ENCODE results near the gene KIAA0930. TPM values are rescaled to one million over a fixed set of nuclear protein-coding genes. Genes with fewer than 3 reads are reported as not detected.

Gene KIAA0930
- total RNA-seq, 2 experiments from 2014 or later = 13.3 to 17.8 TPM

DNA sequence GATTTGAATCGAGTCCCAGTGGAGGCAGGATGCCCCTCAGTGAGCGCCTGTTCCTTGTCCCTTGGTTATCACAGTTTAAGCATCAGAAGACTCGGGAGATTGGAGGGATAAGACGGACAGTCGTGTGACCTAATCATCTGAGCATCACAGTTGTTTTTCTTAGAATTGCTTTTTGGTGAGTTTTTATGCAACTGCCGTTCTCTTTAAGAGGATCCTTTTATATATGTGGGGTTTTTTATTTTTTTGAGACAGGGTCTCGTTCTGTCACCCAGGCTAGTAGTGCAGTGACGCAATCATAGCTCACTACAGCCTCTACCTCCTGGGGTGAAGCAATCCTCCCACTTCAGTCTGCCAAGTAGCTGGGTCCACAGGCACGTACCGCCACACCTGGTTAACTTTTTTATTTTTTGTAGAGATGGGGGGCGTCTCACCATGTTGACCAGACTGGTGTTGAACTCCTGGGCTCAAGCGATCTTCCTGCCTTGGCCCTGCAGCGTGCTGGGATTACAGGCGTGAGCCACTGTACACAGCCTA, 60.5 kb downstream of the KIAA0930 start:
- no peaks in the 10 kb centered on the region for H3K9me3 Mint-ChIP-seq
- H3K27ac Mint-ChIP-seq = no peak overlapping the region
- H3K4me1 Mint-ChIP-seq = peaks cover 63% of the 10 kb centered on the region
- no peak for DNase-seq
- POLR2A ChIA-PET = no interaction called here
- no peaks in the 10 kb centered on the region for H3K27me3 Mint-ChIP-seq
- CTCF ChIA-PET = no interaction called here
- H3K4me3 Mint-ChIP-seq = no peak overlapping the region
- H3K36me3 Mint-ChIP-seq (ENCODE audit: low read depth) = peaks cover 90% of the 10 kb centered on the region

DNA sequence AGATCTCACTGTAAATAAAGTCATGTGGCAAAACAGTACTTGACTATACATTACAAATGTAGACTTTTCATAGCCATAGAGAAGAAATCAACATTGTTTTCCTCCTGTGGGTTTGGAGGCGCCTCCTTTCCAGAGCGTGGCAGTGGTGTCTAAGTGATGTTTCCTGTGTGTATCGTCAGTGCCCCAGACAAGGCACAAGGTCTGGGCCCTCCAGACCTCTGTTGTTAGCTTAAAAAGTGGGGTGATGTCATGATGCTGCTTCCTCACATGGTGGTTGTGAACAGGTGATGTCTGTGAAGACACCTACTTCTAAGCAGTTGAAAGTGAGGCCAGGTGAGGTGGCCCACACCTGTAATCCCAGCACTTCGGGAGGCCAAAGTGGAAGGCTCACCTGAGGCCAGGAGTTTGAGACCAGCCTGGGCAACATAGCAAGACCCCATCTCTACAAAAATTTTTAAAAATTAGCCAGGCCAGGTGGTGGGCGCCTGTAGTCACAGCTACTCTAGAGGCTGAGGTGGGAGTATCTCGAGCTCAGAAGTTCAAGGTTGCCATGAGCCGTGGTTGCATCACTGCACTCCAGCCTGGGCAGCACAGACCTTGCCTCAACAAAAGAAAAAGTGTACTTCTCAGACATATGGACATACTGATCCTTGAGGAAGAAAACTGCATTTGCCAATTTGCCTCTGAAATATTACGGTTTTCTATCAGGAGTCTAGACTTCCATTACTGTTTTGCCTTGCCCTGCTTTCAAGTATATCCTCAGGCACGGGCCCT, 61.2 kb downstream of the KIAA0930 start:
- ChIA-PET CTCF (no interaction called here), POLR2A (no interaction called here)
- no peak overlapping the region for H3K4me3 Mint-ChIP-seq
- H3K9me3 Mint-ChIP-seq = no peaks in the 10 kb centered on the region
- no peaks in the 10 kb centered on the region for H3K27me3 Mint-ChIP-seq
- H3K36me3 Mint-ChIP-seq (ENCODE audit: low read depth) = peaks cover 90% of the 10 kb centered on the region
- H3K4me1 Mint-ChIP-seq = peaks cover 65% of the 10 kb centered on the region
- peak overlapping the region; percentile 82 for H3K27ac Mint-ChIP-seq
- DNase-seq = peak; percentile 41

DNA sequence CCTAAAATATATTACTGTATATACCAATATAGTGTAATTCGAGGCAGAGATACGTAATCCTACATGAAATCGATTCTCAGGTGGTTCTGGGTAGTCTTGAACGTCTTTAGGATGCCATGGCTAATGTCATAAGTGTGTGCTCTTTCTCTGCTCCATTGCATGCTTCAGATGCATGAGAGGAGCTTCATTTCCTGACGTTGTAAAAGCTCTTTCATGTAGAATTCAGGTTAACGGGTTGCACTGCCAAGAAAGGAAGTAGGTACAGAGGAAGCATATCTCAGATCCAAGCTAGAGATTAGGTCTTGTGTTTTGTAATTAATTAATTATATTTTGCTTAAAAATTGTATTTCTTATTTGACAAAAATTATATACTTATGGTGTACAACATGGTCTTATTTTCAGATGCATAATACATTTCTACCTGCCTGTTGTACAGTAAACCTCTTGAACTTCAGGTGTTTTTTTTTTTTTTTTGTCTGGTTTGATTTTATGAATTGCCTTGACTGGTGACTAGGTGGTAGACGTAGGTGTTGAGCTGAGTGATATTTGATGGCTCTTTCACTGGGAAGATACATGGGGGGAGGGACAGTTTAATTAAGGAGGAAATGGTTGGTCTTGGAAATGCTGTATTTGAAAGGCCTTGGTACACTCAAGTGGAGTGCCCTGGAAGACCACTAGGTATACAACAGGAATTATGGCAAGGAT, 67.7 kb downstream of the KIAA0930 start:
- Mint-ChIP-seq H3K9me3 (no peaks in the 10 kb centered on the region), H3K27me3 (no peaks in the 10 kb centered on the region), H3K36me3 (ENCODE audit: low read depth) (peaks cover 85% of the 10 kb centered on the region), H3K4me3 (peak overlapping the region; percentile 45), H3K4me1 (peaks cover 87% of the 10 kb centered on the region), H3K27ac (peak overlapping the region; percentile 80)
- ChIA-PET POLR2A (interaction anchor here (0.6 to 0.9 kb wide), 2 partner anchors 9 to 717 kb away, joined by 3 read pairs; partner anchors contain the start of gene NUP50), CTCF (interaction anchor here (0.6 to 1.1 kb wide), 3 partner anchors 9 to 941 kb away, joined by 3 to 5 read pairs (median 5); partner anchors contain the start of gene NUP50)
- DNase-seq = peak; percentile 57

DNA sequence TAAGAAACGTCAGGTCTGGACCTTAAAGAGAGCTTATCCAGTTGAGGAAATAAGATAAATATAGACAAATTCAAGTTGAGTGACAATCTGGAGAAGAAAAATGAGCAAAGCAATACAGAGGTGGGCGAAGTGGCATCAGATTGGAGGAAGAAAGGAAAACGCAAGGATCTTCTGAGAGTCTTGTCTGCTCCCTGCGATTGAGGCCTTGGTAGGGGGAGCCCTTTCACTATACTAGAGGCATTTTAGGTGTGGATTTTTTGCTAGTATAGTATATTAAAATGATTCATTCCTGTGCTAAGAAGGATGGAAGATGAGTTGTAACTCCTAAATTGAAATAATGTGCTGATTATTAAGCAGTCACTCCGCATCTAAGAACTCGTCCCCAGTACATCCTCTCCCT, 68.9 kb downstream of the KIAA0930 start:
- POLR2A ChIA-PET = no interaction called here
- CTCF ChIA-PET = interaction anchor here (1.0 kb wide), 1 partner anchor 22 kb away, joined by 3 read pairs; no protein-coding TSS in a partner anchor
- no peaks in the 10 kb centered on the region for H3K27me3 Mint-ChIP-seq
- H3K9me3 Mint-ChIP-seq = no peaks in the 10 kb centered on the region
- H3K4me3 Mint-ChIP-seq = peak overlapping the region; percentile 6
- peaks cover 81% of the 10 kb centered on the region for H3K36me3 Mint-ChIP-seq (ENCODE audit: low read depth)
- DNase-seq = no peak
- peaks cover 85% of the 10 kb centered on the region for H3K4me1 Mint-ChIP-seq
- peak overlapping the region; percentile 80 for H3K27ac Mint-ChIP-seq

DNA sequence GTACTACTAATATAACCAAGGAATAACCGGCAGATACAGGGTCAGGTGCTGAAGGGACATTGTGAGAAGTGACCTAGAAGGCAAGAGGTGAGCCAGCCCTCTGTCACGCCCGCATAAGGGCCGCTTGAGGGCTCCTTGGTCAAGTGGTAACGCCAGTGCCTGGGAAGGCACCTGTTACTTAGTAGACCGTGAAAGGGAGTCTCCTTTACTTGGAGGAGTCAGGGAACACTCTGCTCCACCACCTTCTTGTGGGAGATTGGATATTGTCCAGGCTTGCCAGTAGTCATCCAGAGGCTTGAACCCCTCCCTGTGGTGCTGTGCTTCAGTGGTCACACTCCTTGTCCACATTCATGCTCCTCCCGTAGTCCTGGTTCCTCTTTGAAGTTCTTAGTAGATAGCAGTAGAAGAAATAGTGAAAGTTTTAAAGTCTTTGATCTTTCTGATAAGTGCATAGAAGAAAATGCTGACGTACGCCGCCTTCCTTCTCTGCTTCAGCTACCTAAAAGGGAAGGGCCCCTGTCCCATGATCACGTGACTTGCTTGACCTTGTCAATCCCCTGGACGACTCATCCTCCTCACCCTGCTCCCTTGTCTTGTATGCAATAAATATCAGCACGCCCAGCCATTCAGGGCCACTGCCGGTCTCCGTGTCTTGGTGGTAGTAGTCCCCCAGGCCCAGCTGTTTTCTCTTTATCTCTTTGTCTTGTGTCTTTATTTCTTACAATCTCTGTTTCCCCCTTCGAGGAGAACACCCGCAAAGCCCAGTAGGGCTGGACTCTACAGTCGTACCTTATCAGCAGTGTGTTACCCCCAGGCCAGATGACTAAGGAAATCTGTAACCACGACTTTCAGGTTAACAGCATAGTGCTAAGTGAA, 70.9 kb downstream of the KIAA0930 start:
- ChIA-PET CTCF (interaction anchor here (0.6 to 1.3 kb wide), 3 partner anchors 13 to 291 kb away, joined by 4 to 7 read pairs (median 5); no protein-coding TSS in a partner anchor), POLR2A (interaction anchor here (0.6 kb wide), 1 partner anchor 1147 kb away, joined by 3 read pairs; no protein-coding TSS in a partner anchor)
- peak overlapping the region; percentile 53 for H3K4me3 Mint-ChIP-seq
- peaks cover 80% of the 10 kb centered on the region for H3K4me1 Mint-ChIP-seq
- H3K36me3 Mint-ChIP-seq (ENCODE audit: low read depth) = peaks cover 72% of the 10 kb centered on the region
- no peaks in the 10 kb centered on the region for H3K9me3 Mint-ChIP-seq
- peak; percentile 43 for DNase-seq
- H3K27me3 Mint-ChIP-seq = no peaks in the 10 kb centered on the region
- peak overlapping the region; percentile 81 for H3K27ac Mint-ChIP-seq

DNA sequence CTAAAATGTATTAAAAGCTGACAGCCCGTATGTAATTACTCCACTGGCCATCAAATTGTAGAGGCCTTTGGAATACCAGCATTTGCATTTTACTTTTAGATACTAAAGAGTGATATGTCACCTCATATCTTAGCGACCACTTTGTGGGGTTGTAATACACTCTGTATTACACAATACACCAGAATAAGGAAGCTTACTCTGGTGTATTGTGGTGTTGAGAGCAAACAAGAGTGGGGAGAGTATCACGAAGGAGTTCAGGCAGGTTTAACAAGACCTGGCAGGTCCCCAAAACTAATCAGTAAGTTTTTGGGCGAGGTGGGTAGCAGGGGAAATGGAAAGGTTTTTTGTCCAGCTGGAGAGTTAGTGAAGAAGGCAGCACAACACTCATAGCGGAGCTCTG, 73.8 kb downstream of the KIAA0930 start:
- ChIA-PET CTCF (no interaction called here), POLR2A (no interaction called here)
- no peaks in the 10 kb centered on the region for H3K9me3 Mint-ChIP-seq
- H3K36me3 Mint-ChIP-seq (ENCODE audit: low read depth) = peaks cover 58% of the 10 kb centered on the region
- no peak for DNase-seq
- H3K27me3 Mint-ChIP-seq = no peaks in the 10 kb centered on the region
- H3K4me1 Mint-ChIP-seq = peaks cover 66% of the 10 kb centered on the region
- peak overlapping the region; percentile 34 for H3K27ac Mint-ChIP-seq
- H3K4me3 Mint-ChIP-seq = no peak overlapping the region

DNA sequence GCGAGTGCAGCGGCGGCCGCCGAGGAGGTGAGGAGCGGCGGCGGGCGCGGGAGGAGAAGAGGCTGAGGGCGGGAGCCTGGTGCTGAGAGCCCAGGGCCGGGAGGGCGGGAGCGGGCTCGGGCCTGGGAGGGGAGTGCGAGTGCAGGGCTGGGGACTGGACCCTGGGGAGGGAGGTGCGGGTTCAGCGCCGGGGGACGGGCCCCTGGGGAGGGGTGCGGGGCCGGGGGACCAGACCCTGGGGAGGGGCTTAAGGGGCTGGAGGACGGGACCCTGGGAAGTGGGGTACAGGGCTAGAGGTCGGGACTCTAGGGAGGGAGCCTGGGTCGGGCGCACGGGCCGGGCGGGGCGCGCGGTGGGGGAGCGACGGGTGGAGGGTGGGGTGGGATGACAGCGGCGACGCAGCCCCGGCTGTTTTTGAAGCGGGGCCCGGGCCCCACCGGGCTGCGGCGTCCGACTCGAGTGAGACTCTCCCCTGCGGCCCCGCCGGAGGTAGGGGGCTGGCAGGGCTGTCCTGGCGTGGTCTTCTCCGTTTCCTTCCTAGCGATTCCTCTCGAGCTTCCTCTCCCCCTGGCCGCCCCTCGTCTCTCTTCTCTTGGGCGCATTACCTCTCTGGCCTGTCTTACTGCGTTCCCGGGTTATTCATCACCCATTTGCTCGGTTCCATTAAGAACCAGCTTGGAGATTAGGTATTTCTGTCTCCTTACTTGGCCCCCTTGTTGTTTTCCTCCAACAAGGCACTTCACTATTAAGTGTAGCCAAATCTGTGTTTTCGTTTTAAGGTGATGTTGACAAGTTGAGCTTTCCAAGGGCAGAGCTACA, 76.2 kb downstream of the KIAA0930 start:
- H3K27ac Mint-ChIP-seq = peak overlapping the region; percentile 96
- peaks cover 62% of the 10 kb centered on the region for H3K4me1 Mint-ChIP-seq
- DNase-seq = peak; percentile 35
- CTCF ChIA-PET = interaction anchor here (0.9 to 1.7 kb wide), 4 partner anchors 9 to 27 kb away, joined by 3 to 7 read pairs (median 4); no protein-coding TSS in a partner anchor
- POLR2A ChIA-PET = interaction anchor here (0.9 kb wide), 1 partner anchor 9 kb away, joined by 3 read pairs; no protein-coding TSS in a partner anchor
- H3K9me3 Mint-ChIP-seq = no peaks in the 10 kb centered on the region
- peaks cover 38% of the 10 kb centered on the region for H3K36me3 Mint-ChIP-seq (ENCODE audit: low read depth)
- peak overlapping the region; percentile 91 for H3K4me3 Mint-ChIP-seq
- H3K27me3 Mint-ChIP-seq = no peaks in the 10 kb centered on the region

DNA sequence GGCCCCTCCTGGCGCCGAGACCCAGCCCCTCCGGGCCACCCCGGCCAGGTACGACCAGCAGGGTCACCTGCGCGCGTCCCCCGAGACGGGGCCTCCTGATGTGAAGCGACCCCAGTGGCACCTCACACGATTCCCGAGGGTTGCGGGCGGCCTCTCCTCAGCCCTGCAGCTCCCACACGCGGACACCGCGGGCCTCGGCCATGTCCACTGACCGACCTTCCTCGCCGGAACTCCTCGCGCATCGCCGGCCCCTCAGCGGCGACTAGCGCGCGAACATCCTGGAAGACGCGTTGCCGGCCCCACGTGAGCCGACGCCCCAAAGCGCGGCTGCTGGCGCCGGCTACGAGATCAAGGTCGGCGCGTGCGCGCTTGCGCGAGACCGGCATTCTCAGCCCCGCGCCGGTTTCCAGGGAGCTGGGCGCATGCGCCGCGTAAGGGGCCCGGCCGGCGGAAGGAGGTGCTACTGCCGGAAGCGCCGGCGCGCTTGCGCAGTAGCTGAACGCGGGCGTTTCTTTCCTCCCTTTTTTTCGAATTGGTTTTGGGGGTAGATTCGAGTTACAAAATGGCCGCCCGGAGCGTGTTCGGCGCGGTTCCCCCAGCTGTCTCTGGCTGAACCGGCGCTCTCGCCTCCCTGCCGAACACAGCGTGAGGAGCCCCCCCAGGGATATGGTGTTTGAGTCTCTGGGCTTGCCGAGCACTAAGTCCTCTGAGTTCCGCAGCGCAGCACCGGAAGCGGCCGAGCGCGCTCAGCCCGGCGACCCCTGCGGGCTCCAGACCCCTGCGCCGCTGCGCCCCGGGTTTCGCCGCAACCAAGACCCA, 77.0 kb downstream of the KIAA0930 start, which contains the start of gene NUP50:
TSS of gene NUP50 (plus strand) at position 475 of the 819 bp plus-strand sequence. CDS start 4,253 bp downstream, outside the sequence.
- ChIA-PET POLR2A (interaction anchor here (0.9 kb wide), 1 partner anchor 10 kb away, joined by 3 read pairs; no protein-coding TSS in a partner anchor), CTCF (interaction anchor here (0.9 to 1.7 kb wide), 4 partner anchors 10 to 479 kb away, joined by 3 to 7 read pairs (median 4); no protein-coding TSS in a partner anchor)
- peaks cover 34% of the 10 kb centered on the region for H3K36me3 Mint-ChIP-seq (ENCODE audit: low read depth)
- H3K4me1 Mint-ChIP-seq = peaks cover 60% of the 10 kb centered on the region
- no peaks in the 10 kb centered on the region for H3K9me3 Mint-ChIP-seq
- peak; percentile 95 for DNase-seq
- H3K4me3 Mint-ChIP-seq = peak within 1 kb of the TSS; percentile 91
- H3K27ac Mint-ChIP-seq = peak within 1 kb of the TSS; percentile 96
- no peaks in the 10 kb centered on the region for H3K27me3 Mint-ChIP-seq

DNA sequence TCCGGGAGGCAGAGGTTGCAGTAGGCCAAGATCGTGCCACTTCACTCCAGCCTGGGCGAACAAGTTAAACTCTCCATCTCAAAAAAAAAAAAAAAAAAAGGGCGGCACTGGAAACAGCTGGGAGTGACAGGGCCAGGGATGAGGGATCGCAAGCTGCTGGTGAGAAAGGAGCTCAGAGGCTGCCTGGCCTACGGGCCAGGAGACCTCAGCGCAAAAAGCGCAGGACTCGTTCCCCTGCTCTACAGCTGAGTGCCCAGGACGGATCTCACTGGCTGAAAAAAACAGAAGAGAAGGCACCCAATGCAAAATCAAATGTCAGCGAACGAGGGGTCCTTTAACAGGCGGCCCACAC, 77.6 kb downstream of the KIAA0930 start:
- DNase-seq = no peak
- CTCF ChIA-PET = interaction anchor here (0.9 to 1.7 kb wide), 4 partner anchors 10 to 478 kb away, joined by 3 to 7 read pairs (median 4); no protein-coding TSS in a partner anchor
- H3K4me3 Mint-ChIP-seq = peak overlapping the region; percentile 91
- no peaks in the 10 kb centered on the region for H3K27me3 Mint-ChIP-seq
- POLR2A ChIA-PET = interaction anchor here (0.9 kb wide), 1 partner anchor 11 kb away, joined by 3 read pairs; no protein-coding TSS in a partner anchor
- peaks cover 54% of the 10 kb centered on the region for H3K4me1 Mint-ChIP-seq
- H3K36me3 Mint-ChIP-seq (ENCODE audit: low read depth) = peaks cover 30% of the 10 kb centered on the region
- H3K9me3 Mint-ChIP-seq = no peaks in the 10 kb centered on the region
- H3K27ac Mint-ChIP-seq = peak overlapping the region; percentile 92

DNA sequence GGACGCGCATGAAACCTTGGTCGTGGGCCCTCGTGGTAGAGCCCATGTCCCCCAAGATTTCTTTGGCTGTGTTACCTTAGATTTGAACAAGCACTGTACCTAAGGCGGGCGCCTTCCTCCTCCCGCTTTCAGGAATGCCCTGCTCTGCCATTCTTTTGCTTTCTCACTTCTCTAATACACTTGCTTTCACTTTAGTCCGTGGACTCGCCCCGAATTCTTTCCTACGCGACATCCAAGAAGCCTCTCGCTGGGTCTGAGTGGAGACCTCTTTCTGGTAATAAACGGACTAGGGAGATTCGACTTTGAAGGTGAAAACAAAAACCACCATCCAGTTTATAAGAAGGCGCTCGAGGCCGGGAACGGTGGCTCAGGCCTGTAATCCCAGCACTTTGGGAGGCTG, 78.2 kb downstream of the KIAA0930 start:
- no peak for DNase-seq
- Mint-ChIP-seq H3K27me3 (no peaks in the 10 kb centered on the region), H3K36me3 (ENCODE audit: low read depth) (peaks cover 30% of the 10 kb centered on the region), H3K27ac (peak overlapping the region; percentile 92), H3K9me3 (no peaks in the 10 kb centered on the region), H3K4me3 (peak overlapping the region; percentile 91), H3K4me1 (peaks cover 53% of the 10 kb centered on the region)
- POLR2A ChIA-PET = no interaction called here
- CTCF ChIA-PET = interaction anchor here (1.0 to 1.7 kb wide), 3 partner anchors 10 to 478 kb away, joined by 3 to 7 read pairs (median 3); no protein-coding TSS in a partner anchor

Data from activated CD4-positive, alpha-beta T cell treated with anti-CD3 and anti-CD28 coated beads, Interleukin-2, amount 10 ng/mL, durations not matched to agents 7 days and 5 days (primary cell).